DOHH2 (cell line): ENCODE measurements around the gene CDKN1B.

Experiments used
- H3F3A ChIP-seq: fragments of 200-600 bp; sonication (generic), shearing (Covaris generic); 2 replicates; pipeline ENCODE4 v1.6.0; 2016; ENCODE audit warnings: antibody characterized with exemption, mild to moderate bottlenecking; ENCODE audit not compliant: control insufficient read depth, insufficient read depth
- H3K27ac ChIP-seq: fragments of 200-600 bp; sonication (generic); 2 replicates; pipeline ENCODE4 v1.5.1; 2014; ENCODE audit warnings: low read depth, mild to moderate bottlenecking, low read length, moderate library complexity
- H3K27me3 ChIP-seq: fragments of 200-600 bp; sonication (generic); 2 replicates; pipeline ENCODE4 v1.6.1; 2014; ENCODE audit warnings: mild to moderate bottlenecking, low read length, mixed read lengths; ENCODE audit not compliant: control insufficient read depth
- H3K36me3 ChIP-seq: fragments of 200-600 bp; sonication (generic); 2 replicates; pipeline ENCODE4 v1.6.1; 2014; ENCODE audit warnings: mild to moderate bottlenecking, low read length, moderate library complexity, mixed read lengths; ENCODE audit not compliant: control insufficient read depth
- H3K4me1 ChIP-seq: fragments of 200-600 bp; sonication (generic); 2 replicates; pipeline ENCODE4 v1.6.1; 2014; ENCODE audit warnings: mild to moderate bottlenecking, low read length, mixed read lengths; ENCODE audit not compliant: control insufficient read depth
- H3K4me2 ChIP-seq: fragments of 200-600 bp; sonication (generic); 2 replicates; pipeline ENCODE4 v1.6.0; 2014; ENCODE audit warnings: mild to moderate bottlenecking, low read length, moderate library complexity
- H3K4me3 ChIP-seq: fragments of 200-600 bp; sonication (generic); 2 replicates; pipeline ENCODE4 v1.5.1; 2014; ENCODE audit warnings: mild to moderate bottlenecking, low read length, mixed read lengths
- H3K79me2 ChIP-seq: fragments of 200-600 bp; sonication (generic); 2 replicates; pipeline ENCODE4 v1.6.1; 2014; ENCODE audit warnings: mild to moderate bottlenecking, low read length, mixed read lengths; ENCODE audit not compliant: control insufficient read depth
- H3K9me2 ChIP-seq: fragments of 200-600 bp; sonication (generic); replicated peaks from 2 replicates; pipeline ENCODE4 v1.6.1; 2014; ENCODE audit warnings: mild to moderate bottlenecking, low read length, mixed read lengths; ENCODE audit not compliant: control insufficient read depth
- H3K9me3 ChIP-seq: fragments of 200-600 bp; sonication (generic); 2 replicates; pipeline ENCODE4 v1.6.1; 2014; ENCODE audit warnings: antibody characterized with exemption, low read length, mixed read lengths; ENCODE audit not compliant: control insufficient read depth, insufficient read depth
- H4K20me1 ChIP-seq: fragments of 200-600 bp; sonication (generic); 2 replicates; pipeline ENCODE4 v1.6.0; 2014; ENCODE audit warnings: low read depth, mild to moderate bottlenecking, antibody characterized with exemption, low read length, moderate library complexity; ENCODE audit not compliant: control insufficient read depth, insufficient read depth
- CTCF ChIP-seq: fragments of 200-600 bp; sonication (generic); IDR thresholded peaks from one replicate; pipeline ENCODE4 v1.5.1; 2014; ENCODE audit warnings: antibody characterized with exemption, mild to moderate bottlenecking, low read depth, low read length; ENCODE audit not compliant: poor library complexity, severe bottlenecking
- EZH2phosphoT487 ChIP-seq: fragments of 200-600 bp; sonication (generic); IDR thresholded peaks from 2 replicates; pipeline ENCODE4 v1.6.1; 2017; ENCODE audit warnings: borderline replicate concordance, mild to moderate bottlenecking, antibody characterized with exemption, low read length, moderate library complexity, mixed read lengths

The CDKN1B gene

GRCh38 chr12:12720672-12721161 lies 3.5 kb downstream of the CDKN1B start:
- TF ChIP-seq CTCF (no peak), EZH2phosphoT487 (no peak)
- H3K27me3 ChIP-seq: no peaks in the 10 kb centered on the region
- no peaks in the 10 kb centered on the region for H4K20me1 ChIP-seq
- H3K36me3 ChIP-seq: peaks cover 63% of the 10 kb centered on the region
- peak overlapping the region; percentile 96 for H3K4me2 ChIP-seq
- peak overlapping the region; percentile 97 for H3K27ac ChIP-seq
- H3K4me3 ChIP-seq: peak overlapping the region; percentile 96
- peaks cover 74% of the 10 kb centered on the region for H3K79me2 ChIP-seq
- H3K4me1 ChIP-seq: peaks cover 57% of the 10 kb centered on the region
- H3K9me3 ChIP-seq: no peaks in the 10 kb centered on the region
- peaks cover 42% of the 10 kb centered on the region for H3F3A ChIP-seq
- H3K9me2 ChIP-seq: no peaks in the 10 kb centered on the region

DNA sequence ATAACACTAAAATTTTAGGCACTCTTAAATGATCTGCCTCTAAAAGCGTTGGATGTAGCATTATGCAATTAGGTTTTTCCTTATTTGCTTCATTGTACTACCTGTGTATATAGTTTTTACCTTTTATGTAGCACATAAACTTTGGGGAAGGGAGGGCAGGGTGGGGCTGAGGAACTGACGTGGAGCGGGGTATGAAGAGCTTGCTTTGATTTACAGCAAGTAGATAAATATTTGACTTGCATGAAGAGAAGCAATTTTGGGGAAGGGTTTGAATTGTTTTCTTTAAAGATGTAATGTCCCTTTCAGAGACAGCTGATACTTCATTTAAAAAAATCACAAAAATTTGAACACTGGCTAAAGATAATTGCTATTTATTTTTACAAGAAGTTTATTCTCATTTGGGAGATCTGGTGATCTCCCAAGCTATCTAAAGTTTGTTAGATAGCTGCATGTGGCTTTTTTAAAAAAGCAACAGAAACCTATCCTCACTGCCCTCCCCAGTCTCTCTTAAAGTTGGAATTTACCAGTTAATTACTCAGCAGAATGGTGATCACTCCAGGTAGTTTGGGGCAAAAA lies 4.1 kb downstream of the CDKN1B start:
- H3K9me2 ChIP-seq: no peaks in the 10 kb centered on the region
- peaks cover 68% of the 10 kb centered on the region for H3K36me3 ChIP-seq
- TF ChIP-seq EZH2phosphoT487 (no peak), CTCF (no peak)
- H3K79me2 ChIP-seq: peaks cover 76% of the 10 kb centered on the region
- peak overlapping the region; percentile 96 for H3K4me3 ChIP-seq
- H3K9me3 ChIP-seq: no peaks in the 10 kb centered on the region
- peaks cover 51% of the 10 kb centered on the region for H3K4me1 ChIP-seq
- H3F3A ChIP-seq: peaks cover 43% of the 10 kb centered on the region
- H3K27me3 ChIP-seq: no peaks in the 10 kb centered on the region
- H3K27ac ChIP-seq: peak overlapping the region; percentile 97
- no peaks in the 10 kb centered on the region for H4K20me1 ChIP-seq
- peak overlapping the region; percentile 96 for H3K4me2 ChIP-seq

DNA sequence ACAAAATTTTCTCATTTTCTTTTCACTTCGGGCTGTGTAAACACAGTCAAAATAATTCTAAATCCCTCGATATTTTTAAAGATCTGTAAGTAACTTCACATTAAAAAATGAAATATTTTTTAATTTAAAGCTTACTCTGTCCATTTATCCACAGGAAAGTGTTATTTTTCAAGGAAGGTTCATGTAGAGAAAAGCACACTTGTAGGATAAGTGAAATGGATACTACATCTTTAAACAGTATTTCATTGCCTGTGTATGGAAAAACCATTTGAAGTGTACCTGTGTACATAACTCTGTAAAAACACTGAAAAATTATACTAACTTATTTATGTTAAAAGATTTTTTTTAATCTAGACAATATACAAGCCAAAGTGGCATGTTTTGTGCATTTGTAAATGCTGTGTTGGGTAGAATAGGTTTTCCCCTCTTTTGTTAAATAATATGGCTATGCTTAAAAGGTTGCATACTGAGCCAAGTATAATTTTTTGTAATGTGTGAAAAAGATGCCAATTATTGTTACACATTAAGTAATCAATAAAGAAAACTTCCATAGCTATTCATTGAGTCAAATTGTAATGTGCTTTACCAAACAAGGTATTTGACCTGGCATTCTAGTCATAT lies 4.8 kb downstream of the CDKN1B start:
- H3K27me3 ChIP-seq: no peaks in the 10 kb centered on the region
- peaks cover 74% of the 10 kb centered on the region for H3K36me3 ChIP-seq
- peak overlapping the region; percentile 96 for H3K4me3 ChIP-seq
- no peaks in the 10 kb centered on the region for H3K9me2 ChIP-seq
- H4K20me1 ChIP-seq: no peaks in the 10 kb centered on the region
- peaks cover 83% of the 10 kb centered on the region for H3K79me2 ChIP-seq
- TF ChIP-seq EZH2phosphoT487: no peak
- TF ChIP-seq CTCF: no peak
- no peaks in the 10 kb centered on the region for H3K9me3 ChIP-seq
- H3K4me2 ChIP-seq: peak overlapping the region; percentile 96
- H3K27ac ChIP-seq: peak overlapping the region; percentile 97
- peaks cover 49% of the 10 kb centered on the region for H3K4me1 ChIP-seq
- H3F3A ChIP-seq: peaks cover 41% of the 10 kb centered on the region
